HG02884 (cell line): Measurements from ENCODE around the gene PGBD5.

Experiments
- ATAC-seq: cut with Tn5 transposase; IDR thresholded peaks from one replicate; pipeline ENCODE4 v1.9.1; 2021; ENCODE audit warnings: mild to moderate bottlenecking, moderate library complexity; ENCODE audit not compliant: unreplicated experiment

The PGBD5 gene

GRCh38 chr1:230268371-230269170 lies 157.6 kb downstream of the PGBD5 start:
- no peak for ATAC-seq

GRCh38 chr1:230267338-230268065 lies 158.6 kb downstream of the PGBD5 start:
- ATAC-seq: no peak

- ATAC-seq: no peak
These were observed 159.7 kb downstream of the PGBD5 start for GRCh38 chr1:230266456-230266855.

GRCh38 chr1:230265200-230266115 lies 160.7 kb downstream of the PGBD5 start:
- ATAC-seq: no peak
